Muscle of leg (tissue), 11 donors: ENCODE results near the gene TMBIM4. TPM values are rescaled to one million over a fixed set of nuclear protein-coding genes. Genes with fewer than 3 reads are reported as not detected.

ENCODE experiments used
- DNase-seq: peaks from one replicate; pipeline ENCODE4 v3.0.0; 2013
- H3K27ac ChIP-seq: one replicate; pipeline ENCODE4 v1.5.1; 2013; ENCODE audit warnings: mild to moderate bottlenecking, low read length, control low read depth
- H3K27me3 ChIP-seq: one replicate; pipeline ENCODE4 v1.6.1; 2013; ENCODE audit warnings: low read length; ENCODE audit not compliant: control insufficient read depth, insufficient read depth
- H3K36me3 ChIP-seq: one replicate; pipeline ENCODE4 v1.6.1; 2013; ENCODE audit warnings: low read length; ENCODE audit not compliant: control insufficient read depth, insufficient read depth
- H3K4me1 ChIP-seq: one replicate; pipeline ENCODE4 v1.6.1; 2013; ENCODE audit warnings: low read length; ENCODE audit not compliant: control insufficient read depth, insufficient read depth
- H3K4me3 ChIP-seq: one replicate; pipeline ENCODE4 v1.5.1; 2013; ENCODE audit warnings: low read length, control low read depth
- H3K9me3 ChIP-seq: replicated peaks from 2 replicates; pipeline ENCODE4 v1.6.1; 2013; ENCODE audit warnings: low read depth, low read length; ENCODE audit not compliant: control insufficient read depth
- WGBS: methylation state at CpG from one replicate; pipeline ENCODE4 v1.1.5; 2013; ENCODE audit warnings: missing lambda C conversion rate; ENCODE audit not compliant: insufficient coverage; 5-methylcytosine and 5-hydroxymethylcytosine counted together
- polyA plus RNA-seq, 8 donors: library from polyadenylated mRNA; unstranded; fragments of 120-200 nt; gene quantifications; one replicate each; pipeline versions ENCODE4 v1.2.1 to v1.2.3, GENCODE V29; 2013; ENCODE audit warnings: inconsistent platforms in 1 of 8, low replicate concordance in 1 of 8; ENCODE audit not compliant: insufficient read length in 8 of 8, insufficient read depth in 1 of 8
- total RNA-seq: library from RNA; stranded (reverse); fragments of 120-200 nt; gene quantifications from one replicate; pipeline ENCODE4 v1.2.4, GENCODE V29; 2013

Gene TMBIM4
- total and polyA plus RNA-seq, 9 donors = 69.4 to 86.8 (median 76.9) TPM

DNA sequence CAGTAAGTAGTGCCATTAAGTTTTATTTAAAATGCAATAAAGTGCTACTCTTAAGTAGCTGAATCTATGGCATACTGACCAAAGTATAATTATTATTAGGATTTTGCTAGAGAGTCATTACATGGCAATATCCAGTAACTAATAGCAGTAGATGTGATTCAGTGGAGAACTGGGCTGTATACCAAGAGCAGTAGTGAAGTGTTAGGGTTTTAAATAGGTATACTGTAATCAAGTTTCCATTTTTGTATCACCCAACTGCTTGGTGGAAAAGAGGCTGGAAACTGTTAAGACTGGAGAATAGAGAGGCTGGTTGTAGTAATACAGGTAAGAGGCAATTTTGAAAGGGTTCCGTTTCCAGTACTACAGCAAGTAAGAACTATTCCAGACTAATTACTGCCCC, 25.9 kb downstream of the TMBIM4 start:
- no peaks in the 10 kb centered on the region for H3K27me3 ChIP-seq
- no peaks in the 10 kb centered on the region for H3K4me1 ChIP-seq
- peaks cover 35% of the 10 kb centered on the region for H3K36me3 ChIP-seq
- no peak overlapping the region for H3K4me3 ChIP-seq
- WGBS = no CpG with 5 or more reads among the region's 1 CpG
- DNase-seq = no peak
- H3K27ac ChIP-seq = no peak overlapping the region
- peaks cover 23% of the 10 kb centered on the region for H3K9me3 ChIP-seq

DNA sequence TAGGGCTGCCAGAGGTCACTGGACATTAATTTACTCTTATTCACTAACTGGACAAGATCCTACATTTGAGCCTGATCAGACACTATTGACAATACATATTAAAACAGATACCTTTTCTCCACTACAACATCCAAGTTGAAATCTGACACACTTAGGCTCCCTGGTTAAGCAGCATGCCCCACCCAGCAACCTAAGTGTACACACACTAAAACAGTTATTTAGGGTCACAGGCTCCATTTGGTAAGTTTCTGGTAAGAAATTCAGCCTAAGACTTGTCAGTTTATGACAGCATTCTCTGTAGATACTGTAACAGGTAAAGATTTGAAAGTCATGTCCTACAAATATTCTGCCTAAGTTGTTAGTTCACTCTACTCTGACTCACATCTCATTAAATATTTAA, 27.0 kb downstream of the TMBIM4 start:
- DNase-seq = no peak
- Histone ChIP-seq H3K4me3 (no peak overlapping the region), H3K27ac (no peak overlapping the region), H3K9me3 (peaks cover 23% of the 10 kb centered on the region), H3K36me3 (peaks cover 34% of the 10 kb centered on the region), H3K4me1 (no peaks in the 10 kb centered on the region), H3K27me3 (no peaks in the 10 kb centered on the region)

DNA sequence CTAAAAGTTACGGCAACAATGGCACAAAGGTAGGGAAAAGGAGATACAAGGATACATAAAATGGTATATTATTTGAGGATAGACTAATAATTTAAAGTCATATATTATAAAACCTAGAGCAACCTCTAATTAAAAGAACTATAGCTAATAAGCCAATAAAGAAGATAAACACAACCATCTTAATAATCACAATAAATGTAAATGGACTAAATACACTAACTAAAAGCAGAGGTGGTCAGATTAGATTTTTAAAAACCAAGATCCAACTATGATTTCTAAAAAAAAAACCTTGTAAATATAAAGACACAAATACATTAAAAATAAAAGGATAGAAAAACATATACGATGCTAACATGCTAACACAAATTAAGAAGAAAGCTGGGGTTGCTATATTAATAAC, 28.5 kb downstream of the TMBIM4 start:
- WGBS = no CpG with 5 or more reads among the region's 2 CpGs
- no peaks in the 10 kb centered on the region for H3K4me1 ChIP-seq
- no peak for DNase-seq
- H3K9me3 ChIP-seq = peaks cover 23% of the 10 kb centered on the region
- no peak overlapping the region for H3K27ac ChIP-seq
- no peak overlapping the region for H3K4me3 ChIP-seq
- H3K27me3 ChIP-seq = no peaks in the 10 kb centered on the region
- H3K36me3 ChIP-seq = peaks cover 37% of the 10 kb centered on the region

DNA sequence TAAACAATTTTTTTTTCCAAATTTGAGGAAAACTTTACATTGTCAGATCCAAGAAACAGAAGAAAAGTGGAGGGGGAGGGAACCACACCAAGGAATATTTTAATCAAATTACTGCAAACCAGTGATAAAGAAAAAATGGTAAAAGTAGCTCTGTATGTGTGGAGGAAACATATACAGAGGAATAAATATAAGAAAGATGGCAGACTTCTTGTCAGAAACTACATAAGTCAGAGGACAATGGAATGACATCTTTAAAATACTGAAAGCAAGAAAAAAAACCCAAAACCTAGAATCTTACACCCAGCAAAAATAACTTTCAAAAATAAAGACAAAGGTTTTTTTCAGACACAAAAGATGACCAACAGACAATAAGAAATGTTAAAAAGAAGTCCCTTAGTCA, 29.1 kb downstream of the TMBIM4 start:
- H3K27ac ChIP-seq = no peak overlapping the region
- no peaks in the 10 kb centered on the region for H3K4me1 ChIP-seq
- no peak for DNase-seq
- H3K9me3 ChIP-seq = peaks cover 23% of the 10 kb centered on the region
- H3K4me3 ChIP-seq = no peak overlapping the region
- no peaks in the 10 kb centered on the region for H3K27me3 ChIP-seq
- H3K36me3 ChIP-seq = peaks cover 36% of the 10 kb centered on the region

DNA sequence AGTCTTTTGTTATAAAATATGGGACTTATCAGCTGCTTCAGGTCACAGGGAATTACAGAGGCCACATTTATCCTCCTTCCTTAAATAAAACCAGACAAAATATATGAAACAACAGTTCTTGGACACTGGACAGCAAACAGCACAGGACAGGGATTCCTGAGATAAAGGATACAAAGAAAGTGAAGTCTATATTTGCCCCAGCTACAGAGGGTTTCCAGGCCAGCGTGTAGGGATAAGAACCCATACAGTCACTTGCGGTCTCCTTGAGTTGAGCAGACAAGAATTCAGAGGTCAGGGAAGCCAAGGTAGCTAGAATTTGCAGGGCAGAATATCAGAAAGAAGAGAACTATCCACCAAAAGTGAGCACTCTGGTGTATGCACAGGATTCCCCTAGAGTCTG, 30.5 kb downstream of the TMBIM4 start:
- no peak overlapping the region for H3K4me3 ChIP-seq
- 100% methylated on average over 2 of the region's 2 CpGs for WGBS
- DNase-seq = no peak
- H3K4me1 ChIP-seq = no peaks in the 10 kb centered on the region
- H3K27me3 ChIP-seq = no peaks in the 10 kb centered on the region
- peaks cover 34% of the 10 kb centered on the region for H3K36me3 ChIP-seq
- peaks cover 23% of the 10 kb centered on the region for H3K9me3 ChIP-seq
- H3K27ac ChIP-seq = no peak overlapping the region

DNA sequence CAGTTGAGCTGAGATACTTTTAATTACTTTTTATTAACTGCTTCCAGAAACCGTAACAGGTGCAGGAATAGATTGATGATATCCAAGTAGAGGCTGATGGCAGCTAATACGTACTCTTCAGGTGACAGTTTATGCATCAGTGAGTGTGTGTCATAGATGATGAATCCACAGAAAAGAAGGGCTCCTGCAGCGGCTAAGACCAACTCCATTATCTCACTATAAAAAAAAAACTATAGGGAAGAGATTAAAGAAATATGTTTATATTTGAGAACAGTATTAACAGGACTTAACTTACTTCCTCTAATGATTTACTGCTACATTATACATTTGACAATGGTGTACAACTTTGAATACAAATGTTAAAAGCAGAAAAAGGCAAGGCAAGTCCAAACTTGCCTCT, 31.9 kb downstream of the TMBIM4 start:
- Histone ChIP-seq H3K9me3 (peaks cover 23% of the 10 kb centered on the region), H3K27ac (no peak overlapping the region), H3K27me3 (no peaks in the 10 kb centered on the region), H3K4me1 (no peaks in the 10 kb centered on the region), H3K36me3 (peaks cover 25% of the 10 kb centered on the region), H3K4me3 (no peak overlapping the region)
- WGBS = no CpG with 5 or more reads among the region's 3 CpGs
- no peak for DNase-seq

DNA sequence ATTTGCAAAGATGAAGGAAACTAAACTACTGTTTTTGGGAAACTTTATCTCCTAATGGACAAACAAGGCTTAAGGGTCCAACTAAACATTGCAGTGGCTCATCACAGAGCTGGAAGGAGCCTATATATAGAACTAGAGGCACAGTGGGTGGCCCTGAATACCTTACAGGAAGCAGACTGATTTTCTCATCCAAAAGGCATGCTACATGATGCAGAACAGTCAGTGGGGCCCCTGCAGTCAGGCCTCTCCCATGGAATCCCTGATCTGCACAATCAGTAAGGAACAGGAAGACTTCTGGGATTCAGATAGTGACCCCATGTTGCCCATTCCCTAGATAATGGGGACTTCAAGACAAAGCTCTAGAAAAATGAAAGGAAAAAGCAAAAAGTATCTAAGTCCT, 37.4 kb downstream of the TMBIM4 start:
- H3K36me3 ChIP-seq = peaks cover 14% of the 10 kb centered on the region
- H3K27ac ChIP-seq = peak overlapping the region; percentile 72

DNA sequence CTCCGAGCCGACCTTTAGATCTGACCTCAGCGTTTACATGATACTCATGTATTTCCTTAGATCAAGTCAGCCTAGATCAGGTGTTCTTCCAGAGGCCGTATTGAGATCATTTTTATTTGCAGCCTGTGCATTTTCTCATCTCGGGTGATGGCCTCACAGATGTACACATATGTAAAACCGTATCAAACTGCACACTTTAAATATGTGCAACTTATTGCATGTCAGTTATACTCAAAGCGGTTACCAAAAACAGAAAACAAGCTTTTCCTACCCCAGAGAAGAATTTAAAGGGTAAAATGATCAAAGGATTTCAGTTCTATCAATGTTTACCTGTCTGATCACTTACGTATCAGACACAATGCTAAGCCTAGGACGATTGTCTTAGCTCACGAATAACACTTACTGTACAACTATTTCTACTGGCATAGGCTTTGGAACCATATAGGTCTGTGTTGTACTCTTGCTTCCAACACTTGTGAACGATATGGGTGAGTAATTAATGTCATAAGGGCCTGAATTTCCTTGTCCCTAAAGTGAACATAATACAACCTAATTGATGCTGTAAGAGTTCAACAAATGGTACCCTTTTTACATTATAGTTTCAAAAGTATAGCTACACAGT, 38.6 kb downstream of the TMBIM4 start:
- peak overlapping the region; percentile 81 for H3K27ac ChIP-seq
- no peaks in the 10 kb centered on the region for H3K9me3 ChIP-seq
- H3K4me1 ChIP-seq = peaks cover 3% of the 10 kb centered on the region
- DNase-seq = no peak
- no peaks in the 10 kb centered on the region for H3K27me3 ChIP-seq
- H3K36me3 ChIP-seq = peaks cover 14% of the 10 kb centered on the region
- H3K4me3 ChIP-seq = peak overlapping the region; percentile 98
- WGBS = 0% methylated on average over 4 of the region's 11 CpGs

More for the DNA sequence above, 37.4 kb downstream of the TMBIM4 start:
- H3K4me3 ChIP-seq = no peak overlapping the region
- no peaks in the 10 kb centered on the region for H3K27me3 ChIP-seq
- DNase-seq = peak; percentile 53
- peaks cover 3% of the 10 kb centered on the region for H3K4me1 ChIP-seq
- no peaks in the 10 kb centered on the region for H3K9me3 ChIP-seq

DNA sequence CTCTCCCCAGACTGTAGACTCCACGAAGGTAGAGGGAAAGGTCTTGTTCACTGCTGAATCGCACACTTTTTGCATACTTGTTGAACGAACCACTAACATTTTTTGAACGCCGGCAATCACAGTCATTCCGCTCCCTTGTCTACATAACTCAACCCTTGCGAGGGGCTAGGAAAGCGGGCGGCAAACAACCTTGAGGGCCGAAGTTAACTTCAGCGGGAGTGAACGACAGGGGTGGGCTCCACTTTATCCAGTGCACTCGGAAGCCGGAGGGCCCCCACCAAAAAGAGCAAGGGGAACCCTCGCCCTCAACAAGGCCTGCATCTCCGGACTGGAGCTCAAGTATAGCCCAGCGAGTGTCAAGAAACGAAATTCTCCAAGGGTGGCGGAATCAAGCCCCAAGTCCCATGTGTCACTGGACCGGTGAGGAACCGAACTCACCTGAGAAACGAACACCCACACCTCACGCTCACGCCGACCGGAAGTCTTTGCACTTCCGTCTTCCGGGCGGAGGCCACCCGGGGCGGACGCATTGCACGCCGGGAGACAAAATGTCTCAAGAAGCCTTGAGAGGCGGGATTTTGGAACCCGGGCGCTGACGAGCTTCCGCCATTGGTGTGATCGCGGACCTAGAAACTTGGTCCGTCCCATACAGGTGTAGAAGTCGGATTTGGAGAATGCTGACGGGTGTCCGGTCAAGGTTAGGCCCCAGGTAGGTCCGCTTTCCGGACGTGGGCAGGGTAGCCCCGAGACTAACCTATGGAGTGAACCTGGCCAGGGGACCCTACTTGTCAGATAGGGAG, 39.3 kb downstream of the TMBIM4 start, which contains the start of gene LLPH:
TSS of gene LLPH (minus strand) at position 484 of the 800 bp plus-strand sequence. CDS start 1,644 bp downstream, outside the sequence.
- Histone ChIP-seq H3K4me3 (peak within 1 kb of the TSS; percentile 98), H3K27me3 (no peaks in the 10 kb centered on the region), H3K36me3 (peaks cover 12% of the 10 kb centered on the region), H3K4me1 (peaks cover 3% of the 10 kb centered on the region), H3K9me3 (no peaks in the 10 kb centered on the region), H3K27ac (peak within 1 kb of the TSS; percentile 81)
- DNase-seq = peak; percentile 97
- WGBS = under 1% methylated on average over 44 of the region's 49 CpGs

DNA sequence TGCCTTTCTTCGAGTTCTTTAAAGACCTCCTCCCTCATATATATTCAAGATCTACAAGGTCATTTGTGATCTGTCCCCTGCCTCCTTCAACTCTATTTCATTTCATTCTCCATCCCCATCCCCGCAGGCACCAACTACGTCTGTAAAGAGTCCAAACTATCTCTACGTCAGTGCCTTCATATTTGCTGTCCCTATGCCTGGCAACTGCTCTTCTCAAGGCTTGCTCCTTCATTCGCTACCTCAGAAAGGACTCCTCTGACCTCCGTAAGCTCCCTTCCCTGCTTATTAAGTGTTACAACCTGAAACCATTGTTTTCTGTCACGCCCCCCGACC, 39.9 kb downstream of the TMBIM4 start:
- Histone ChIP-seq H3K27ac (peak overlapping the region; percentile 65), H3K4me3 (peak overlapping the region; percentile 98), H3K27me3 (no peaks in the 10 kb centered on the region), H3K9me3 (no peaks in the 10 kb centered on the region), H3K36me3 (peaks cover 14% of the 10 kb centered on the region), H3K4me1 (peaks cover 3% of the 10 kb centered on the region)
- no peak for DNase-seq
- WGBS = 2% methylated on average over 8 of the region's 8 CpGs
